BLaER1 (cell line): ENCODE measurements around the gene MAGEA8.
"Not testable (repeated sequence)": the region's sequence is repeated elsewhere in the genome, so short reads cannot be mapped to it uniquely, and the experiment has no call there.

Source experiments
- H3K27ac ChIP-seq: shearing (Covaris generic); formaldehyde crosslinking; 2 replicates; pipeline ENCODE4 v1.8.1; 2022
- H3K27me3 ChIP-seq: shearing (Covaris generic); formaldehyde crosslinking; 2 replicates; pipeline ENCODE4 v1.8.1; 2022
- H3K36me3 ChIP-seq: shearing (Covaris generic); formaldehyde crosslinking; 2 replicates; pipeline ENCODE4 v1.8.1; 2022
- H3K4me1 ChIP-seq: shearing (Covaris generic); formaldehyde crosslinking; 2 replicates; pipeline ENCODE4 v1.8.1; 2022
- H3K4me2 ChIP-seq: shearing (Covaris generic); formaldehyde crosslinking; 2 replicates; pipeline ENCODE4 v1.8.1; 2022
- H3K4me3 ChIP-seq: shearing (Covaris generic); formaldehyde crosslinking; 2 replicates; pipeline ENCODE4 v1.8.1; 2022
- H3K9ac ChIP-seq: shearing (Covaris generic); formaldehyde crosslinking; 2 replicates; pipeline ENCODE4 v1.8.1; 2022
- H3K9me3 ChIP-seq: shearing (Covaris generic); formaldehyde crosslinking; 2 replicates; pipeline ENCODE4 v1.8.1; 2022
- H4K20me1 ChIP-seq: shearing (Covaris generic); formaldehyde crosslinking; 2 replicates; pipeline ENCODE4 v1.8.1; 2022
- Cebpa-rat ChIP-seq: shearing (Covaris generic); IDR thresholded peaks from 2 replicates; pipeline ENCODE4 v1.8.1; 2022

Gene MAGEA8

GRCh38 chrX:149881081-149881711 lies at the start of gene MAGEA8:
Gene MAGEA8, plus strand, starts transcription at chrX:149881183. Its CDS starts 3,090 bp downstream, at chrX:149884273.
- no peak for TF ChIP-seq Cebpa-rat
- H3K4me3 ChIP-seq, result no peak within 1 kb of the TSS
- H3K4me1 ChIP-seq, result no peaks in the 10 kb centered on the region
- no peaks in the 10 kb centered on the region; the same call in 1 of the 2 replicates for H3K9me3 ChIP-seq
- no peaks in the 10 kb centered on the region for H4K20me1 ChIP-seq
- H3K27me3 ChIP-seq, result no peaks in the 10 kb centered on the region
- no peak within 1 kb of the TSS for H3K4me2 ChIP-seq
- H3K27ac ChIP-seq, result no peak within 1 kb of the TSS
- H3K36me3 ChIP-seq, result no peaks in the 10 kb centered on the region
- H3K9ac ChIP-seq, result no peak within 1 kb of the TSS

GRCh38 chrX:149831473-149831872 lies 49.5 kb upstream of the MAGEA8 start:
- Histone ChIP-seq H3K4me2 (no peak overlapping the region), H3K36me3 (no peaks in the 10 kb centered on the region), H3K27me3 (peaks cover 24% of the 10 kb centered on the region), H3K9ac (no peak overlapping the region), H3K9me3 (no peaks in the 10 kb centered on the region), H4K20me1 (no peaks in the 10 kb centered on the region), H3K27ac (no peak overlapping the region), H3K4me3 (no peak overlapping the region), H3K4me1 (peaks cover 10% of the 10 kb centered on the region)
- TF ChIP-seq Cebpa-rat, result no peak

GRCh38 chrX:149836728-149837127 lies 44.3 kb upstream of the MAGEA8 start:
- H4K20me1 ChIP-seq, H3K4me2 ChIP-seq, H3K9ac ChIP-seq, H3K27ac ChIP-seq, H3K27me3 ChIP-seq, H3K4me3 ChIP-seq, H3K36me3 ChIP-seq, H3K4me1 ChIP-seq, H3K9me3 ChIP-seq: not testable (repeated sequence)

- Histone ChIP-seq H3K4me2 (no peak overlapping the region), H3K4me1 (no peaks in the 10 kb centered on the region), H3K27ac (no peak overlapping the region), H3K9me3 (no peaks in the 10 kb centered on the region), H3K27me3 (no peaks in the 10 kb centered on the region), H3K9ac (no peak overlapping the region), H3K36me3 (no peaks in the 10 kb centered on the region), H3K4me3 (no peak overlapping the region), H4K20me1 (no peaks in the 10 kb centered on the region)
- no peak for TF ChIP-seq Cebpa-rat
Measured at GRCh38 chrX:149837167-149837566, 43.8 kb upstream of the MAGEA8 start.

GRCh38 chrX:149837639-149838038 lies 43.3 kb upstream of the MAGEA8 start:
- no peaks in the 10 kb centered on the region for H3K4me1 ChIP-seq
- no peak overlapping the region for H3K4me3 ChIP-seq
- no peaks in the 10 kb centered on the region for H3K9me3 ChIP-seq
- TF ChIP-seq Cebpa-rat, result no peak
- H3K27ac ChIP-seq, result no peak overlapping the region
- H3K4me2 ChIP-seq, result no peak overlapping the region
- no peaks in the 10 kb centered on the region for H3K36me3 ChIP-seq
- H4K20me1 ChIP-seq, result no peaks in the 10 kb centered on the region
- H3K27me3 ChIP-seq, result no peaks in the 10 kb centered on the region
- no peak overlapping the region for H3K9ac ChIP-seq

- TF ChIP-seq Cebpa-rat, result no peak
- no peak overlapping the region for H3K4me3 ChIP-seq
- H3K9ac ChIP-seq, result no peak overlapping the region
- H3K4me1 ChIP-seq, result no peaks in the 10 kb centered on the region
- H3K9me3 ChIP-seq, result no peaks in the 10 kb centered on the region
- H3K36me3 ChIP-seq, result no peaks in the 10 kb centered on the region
- H3K27me3 ChIP-seq, result no peaks in the 10 kb centered on the region
- no peak overlapping the region for H3K4me2 ChIP-seq
- no peak overlapping the region for H3K27ac ChIP-seq
- H4K20me1 ChIP-seq, result no peaks in the 10 kb centered on the region
Measured at GRCh38 chrX:149841929-149842328, 39.1 kb upstream of the MAGEA8 start.

DNA sequence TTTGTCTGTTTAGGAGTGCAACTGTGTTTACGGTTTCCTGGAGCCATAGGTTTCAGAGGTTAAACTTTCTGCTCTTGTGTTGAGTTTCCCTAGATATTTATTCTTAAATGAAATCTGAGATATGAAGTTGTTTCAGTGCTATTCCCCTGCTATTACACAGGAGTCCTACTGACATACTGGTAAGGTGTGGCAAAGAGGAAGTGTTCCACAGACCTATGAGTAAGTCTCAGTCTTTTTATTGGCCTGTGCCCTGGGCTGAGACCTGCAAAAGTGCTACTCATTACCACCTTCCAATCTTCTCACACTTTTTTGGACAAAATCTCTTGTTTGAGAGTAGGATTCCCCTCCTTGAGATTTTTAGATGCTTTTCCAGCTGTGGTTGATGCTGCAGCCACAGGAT lies 35.6 kb upstream of the MAGEA8 start:
- TF ChIP-seq Cebpa-rat, result no peak
- H4K20me1 ChIP-seq, result no peaks in the 10 kb centered on the region

GRCh38 chrX:149846789-149847188 lies 34.2 kb upstream of the MAGEA8 start:
- no peaks in the 10 kb centered on the region for H3K27me3 ChIP-seq
- H3K9me3 ChIP-seq, result no peaks in the 10 kb centered on the region
- no peaks in the 10 kb centered on the region for H4K20me1 ChIP-seq
- no peak overlapping the region for H3K9ac ChIP-seq
- H3K27ac ChIP-seq, result no peak overlapping the region
- H3K4me2 ChIP-seq, result no peak overlapping the region
- no peak overlapping the region for H3K4me3 ChIP-seq
- TF ChIP-seq Cebpa-rat, result no peak
- no peaks in the 10 kb centered on the region for H3K4me1 ChIP-seq
- no peaks in the 10 kb centered on the region for H3K36me3 ChIP-seq

More for the DNA sequence above, 35.6 kb upstream of the MAGEA8 start:
- Histone ChIP-seq H3K4me2 (no peak overlapping the region), H3K4me1 (no peaks in the 10 kb centered on the region), H3K36me3 (no peaks in the 10 kb centered on the region), H3K4me3 (no peak overlapping the region), H3K27me3 (no peaks in the 10 kb centered on the region), H3K9me3 (no peaks in the 10 kb centered on the region), H3K27ac (no peak overlapping the region), H3K9ac (no peak overlapping the region)

- Histone ChIP-seq H3K9ac (no peak overlapping the region), H4K20me1 (no peaks in the 10 kb centered on the region), H3K27me3 (no peaks in the 10 kb centered on the region), H3K4me2 (no peak overlapping the region), H3K36me3 (no peaks in the 10 kb centered on the region), H3K4me1 (no peaks in the 10 kb centered on the region), H3K27ac (no peak overlapping the region), H3K4me3 (no peak overlapping the region), H3K9me3 (no peaks in the 10 kb centered on the region)
- TF ChIP-seq Cebpa-rat, result no peak
Measured at GRCh38 chrX:149848855-149849254, 32.1 kb upstream of the MAGEA8 start.

GRCh38 chrX:149849787-149850186 lies 31.2 kb upstream of the MAGEA8 start:
- Histone ChIP-seq H3K9ac (no peak overlapping the region), H3K4me3 (no peak overlapping the region), H4K20me1 (no peaks in the 10 kb centered on the region), H3K27ac (no peak overlapping the region), H3K4me2 (no peak overlapping the region), H3K36me3 (no peaks in the 10 kb centered on the region), H3K9me3 (no peaks in the 10 kb centered on the region), H3K27me3 (no peaks in the 10 kb centered on the region), H3K4me1 (no peaks in the 10 kb centered on the region)
- no peak for TF ChIP-seq Cebpa-rat

- H3K4me3 ChIP-seq, result no peak overlapping the region
- H3K36me3 ChIP-seq, result no peaks in the 10 kb centered on the region
- no peak overlapping the region for H3K9ac ChIP-seq
- no peaks in the 10 kb centered on the region for H4K20me1 ChIP-seq
- no peaks in the 10 kb centered on the region for H3K9me3 ChIP-seq
- no peaks in the 10 kb centered on the region for H3K27me3 ChIP-seq
- H3K4me1 ChIP-seq, result no peaks in the 10 kb centered on the region
- no peak overlapping the region for H3K27ac ChIP-seq
- no peak overlapping the region for H3K4me2 ChIP-seq
- no peak for TF ChIP-seq Cebpa-rat
Measured at GRCh38 chrX:149851864-149852263, 29.1 kb upstream of the MAGEA8 start.
